ENCODE data around the gene RAB27A. TPM values are rescaled to one million over a fixed set of nuclear protein-coding genes. Genes with fewer than 3 reads are reported as not detected.

The RAB27A gene
- total RNA-seq, 1 experiment from 2014 or later = 8.7 TPM

DNA sequence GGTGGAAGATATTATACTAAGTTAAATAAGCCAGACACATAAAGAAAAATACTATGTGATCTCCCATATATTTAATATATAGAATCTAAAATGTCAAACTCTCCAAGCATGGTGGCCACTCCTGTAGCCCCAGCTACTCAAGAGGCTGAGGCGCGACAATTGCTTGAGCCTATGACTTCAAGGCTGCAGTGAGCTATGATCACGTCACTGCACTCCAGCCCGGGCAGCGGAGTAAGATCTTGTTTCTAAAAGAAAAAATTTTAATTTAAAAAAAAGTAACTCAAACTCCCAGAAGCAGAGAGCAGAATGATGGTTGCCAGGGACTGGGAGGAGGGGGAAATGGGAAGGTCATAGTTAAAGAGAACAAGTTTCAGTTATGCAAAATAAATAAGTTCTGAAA is 13.3 kb downstream of the RAB27A start:
- TF ChIP-seq CTCF (IDR thresholded peaks at IDR 0.05; ENCODE audit: insufficient read depth in 1 of 2, low read depth in 1 of 2, low read length in 1 of 2, severe bottlenecking in 1 of 2, unreplicated experiment in 1 of 2) = no peak
- POLR2A ChIA-PET = no interaction called here

GRCh38 chr15:55270291-55270690 is 19.3 kb downstream of the RAB27A start:
- H3K9me3 ChIP-seq = no peaks in the 10 kb centered on the region
- Mint-ChIP-seq H3K36me3 (ENCODE audit: insufficient read depth, unreplicated experiment) (peaks cover 4% of the 10 kb centered on the region), H3K27ac (ENCODE audit: unreplicated experiment) (no peak overlapping the region), H3K4me3 (ENCODE audit: unreplicated experiment) (no peak overlapping the region), H3K27me3 (ENCODE audit: insufficient read depth, unreplicated experiment) (no peaks in the 10 kb centered on the region), H3K9me3 (ENCODE audit: unreplicated experiment) (no peaks in the 10 kb centered on the region), H3K4me1 (ENCODE audit: low read depth, unreplicated experiment) (peaks cover 6% of the 10 kb centered on the region)
- no peaks in the 10 kb centered on the region for H3K27me3 ChIP-seq (replicated peaks; ENCODE audit: control insufficient read depth, insufficient read depth, low read length)
- POLR2A ChIA-PET = no interaction called here
- no peaks in the 10 kb centered on the region for H3K36me3 ChIP-seq (ENCODE audit: control insufficient read depth, insufficient read depth, low read length)
- BruUV-seq (replicated peaks) = no TSS peak
- CTCF ChIA-PET = interaction anchor here (0.6 kb wide), 1 partner anchor 156 kb away, joined by 3 read pairs; no protein-coding TSS in a partner anchor
- TF ChIP-seq CTCF (IDR thresholded peaks at IDR 0.05; ENCODE audit: insufficient read depth in 1 of 2, low read depth in 1 of 2, low read length in 1 of 2, severe bottlenecking in 1 of 2, unreplicated experiment in 1 of 2) = no peak
- DNase-seq = no peak
- no peak overlapping the region for H3K4me3 ChIP-seq (ENCODE audit: low read depth, low read length)
- H3K4me1 ChIP-seq = no peaks in the 10 kb centered on the region
- intact Hi-C loops (cut with micrococcal nuclease; ENCODE audit: unreplicated experiment) = no loop called here

More for the DNA sequence above, 13.3 kb downstream of the RAB27A start:
- H3K4me1 Mint-ChIP-seq (ENCODE audit: low read depth, unreplicated experiment) = no peaks in the 10 kb centered on the region
- H3K4me1 ChIP-seq = no peaks in the 10 kb centered on the region
- H3K27me3 Mint-ChIP-seq (ENCODE audit: insufficient read depth, unreplicated experiment) = no peaks in the 10 kb centered on the region
- DNase-seq = no peak
- no peaks in the 10 kb centered on the region for H3K27me3 ChIP-seq (replicated peaks; ENCODE audit: control insufficient read depth, insufficient read depth, low read length)
- no peaks in the 10 kb centered on the region for H3K36me3 ChIP-seq (ENCODE audit: control insufficient read depth, insufficient read depth, low read length)
- no peak overlapping the region for H3K4me3 ChIP-seq (ENCODE audit: low read depth, low read length)
- H3K9me3 Mint-ChIP-seq (ENCODE audit: unreplicated experiment) = no peaks in the 10 kb centered on the region
- intact Hi-C loops (cut with micrococcal nuclease; ENCODE audit: unreplicated experiment) = no loop called here
- peaks cover 6% of the 10 kb centered on the region for H3K36me3 Mint-ChIP-seq (ENCODE audit: insufficient read depth, unreplicated experiment)
- no peak overlapping the region for H3K4me3 Mint-ChIP-seq (ENCODE audit: unreplicated experiment)
- CTCF ChIA-PET = no interaction called here
- no TSS peak for BruUV-seq (replicated peaks)
- no peak overlapping the region for H3K27ac Mint-ChIP-seq (ENCODE audit: unreplicated experiment)
- H3K9me3 ChIP-seq = no peaks in the 10 kb centered on the region

DNA sequence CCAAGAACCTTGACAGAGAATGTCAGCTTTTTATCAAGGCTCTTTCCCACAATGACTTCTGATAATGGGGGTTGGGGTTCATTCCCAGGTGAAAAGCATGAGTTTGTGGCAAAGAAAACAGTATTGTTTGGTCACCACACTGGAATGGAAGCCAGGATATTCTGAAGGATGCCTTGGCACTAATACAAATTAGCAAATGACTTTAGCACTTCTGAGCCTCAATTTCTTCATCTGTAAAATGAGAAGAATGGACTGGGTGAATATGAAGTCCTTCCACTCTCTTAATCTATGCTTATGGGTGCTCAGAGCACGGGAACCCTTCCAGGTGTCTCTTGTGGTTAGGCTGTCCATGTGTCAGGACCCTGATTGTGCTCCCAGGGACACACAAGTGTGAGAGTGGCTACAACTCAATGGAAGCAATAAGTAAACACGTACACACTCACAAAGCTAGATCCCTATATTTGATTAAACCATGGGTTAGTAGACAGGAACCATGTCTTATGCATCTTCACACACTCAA is 21.4 kb downstream of the RAB27A start:
- no peaks in the 10 kb centered on the region for H3K27me3 ChIP-seq (replicated peaks; ENCODE audit: control insufficient read depth, insufficient read depth, low read length)
- intact Hi-C loops (cut with micrococcal nuclease; ENCODE audit: unreplicated experiment) = no loop called here
- no peaks in the 10 kb centered on the region for H3K9me3 ChIP-seq
- no peaks in the 10 kb centered on the region for H3K27me3 Mint-ChIP-seq (ENCODE audit: insufficient read depth, unreplicated experiment)
- no peaks in the 10 kb centered on the region for H3K9me3 Mint-ChIP-seq (ENCODE audit: unreplicated experiment)
- ChIA-PET CTCF (no interaction called here), POLR2A (no interaction called here)
- H3K27ac Mint-ChIP-seq (ENCODE audit: unreplicated experiment) = no peak overlapping the region
- H3K36me3 Mint-ChIP-seq (ENCODE audit: insufficient read depth, unreplicated experiment) = peaks cover 4% of the 10 kb centered on the region
- no peaks in the 10 kb centered on the region for H3K4me1 ChIP-seq
- H3K36me3 ChIP-seq (ENCODE audit: control insufficient read depth, insufficient read depth, low read length) = no peaks in the 10 kb centered on the region
- H3K4me3 ChIP-seq (ENCODE audit: low read depth, low read length) = no peak overlapping the region
- DNase-seq = no peak
- peaks cover 6% of the 10 kb centered on the region for H3K4me1 Mint-ChIP-seq (ENCODE audit: low read depth, unreplicated experiment)
- BruUV-seq (replicated peaks) = no TSS peak
- no peak overlapping the region for H3K4me3 Mint-ChIP-seq (ENCODE audit: unreplicated experiment)
- TF ChIP-seq CTCF (IDR thresholded peaks at IDR 0.05; ENCODE audit: insufficient read depth in 1 of 2, low read depth in 1 of 2, low read length in 1 of 2, severe bottlenecking in 1 of 2, unreplicated experiment in 1 of 2) = no peak
